Measurements from ENCODE around the gene GCGR. TPM values are rescaled to one million over a fixed set of nuclear protein-coding genes. Genes with fewer than 3 reads are reported as not detected.

The GCGR gene
- total and polyA plus RNA-seq, 10 of the 15 experiments (the other 5 are each of a cell fraction or from before 2014, with no cell fraction given): not detected

- Histone ChIP-seq H3K4me1 (ENCODE audit: control insufficient read depth, insufficient read depth, low read length) (no peaks in the 10 kb centered on the region), H4K20me1 (ENCODE audit: control insufficient read depth, insufficient read depth) (no peaks in the 10 kb centered on the region), H3K9me3 (replicated peaks; ENCODE audit: control insufficient read depth, insufficient read depth, low read length) (no peaks in the 10 kb centered on the region), H3K9ac (ENCODE audit: control insufficient read depth, insufficient read depth, low read length) (no peak overlapping the region), H3K27me3 (replicated peaks in 1 of 2; ENCODE audit: control insufficient read depth in 2 of 2, insufficient read depth in 2 of 2, low read length in 1 of 2) (peaks cover 1 to 4% of the 10 kb centered on the region in 2 experiments; a peak in 1 of 4 replicates), H3K36me3 (ENCODE audit: control insufficient read depth in 2 of 2, insufficient read depth in 2 of 2, low read length in 1 of 2) (no peaks in the 10 kb centered on the region), H3K27ac (ENCODE audit: control insufficient read depth, insufficient read depth) (no peak overlapping the region), H2AFZ (ENCODE audit: control insufficient read depth, low read depth, low read length) (no peak overlapping the region), H3K4me3 (no peak overlapping the region), H3K79me2 (ENCODE audit: control insufficient read depth, insufficient read depth, low read length) (no peaks in the 10 kb centered on the region), H3K4me2 (ENCODE audit: control insufficient read depth, insufficient read depth) (no peak overlapping the region)
- POLR2A ChIA-PET: no interaction called here
- DNase-seq (ENCODE audit: low read depth, low spot score) (no peak), FAIRE-seq (no peak), ATAC-seq (no peak)
- BruUV-seq (replicated peaks): no TSS peak
- CTCF ChIA-PET: no interaction called here
- in situ Hi-C loops (cut with MboI) (no loop called here), intact Hi-C loops (cut with micrococcal nuclease; ENCODE audit: unreplicated experiment) (no loop called here)
- SMC1A ChIA-PET (ENCODE audit: uncharacterized antibody, unreplicated experiment): no interaction called here
- RAD21 ChIA-PET (ENCODE audit: unreplicated experiment): no interaction called here
- 20% methylated on average over 40 of the region's 65 CpGs for WGBS (ENCODE audit: insufficient coverage, insufficient replicate concordance, low lambda C conversion rate, missing lambda C conversion rate)
- TF ChIP-seq TCF3 (IDR thresholded peaks at IDR 0.05; ENCODE audit: borderline replicate concordance, insufficient read depth, low read depth, low read length) (no peak), PML (IDR thresholded peaks at IDR 0.05; ENCODE audit: low read length) (no peak), E4F1 (IDR thresholded peaks at IDR 0.05; ENCODE audit: borderline replicate concordance, partially characterized antibody) (no peak), NFYA (IDR thresholded peaks at IDR 0.05; ENCODE audit: borderline replicate concordance, low read depth, low read length) (no peak), CTCF (IDR thresholded peaks at IDR 0.05 in 2 of 3, conservative IDR thresholded peaks at IDR 0.05 in 1 of 3; ENCODE audit: control insufficient read depth in 2 of 3, extremely low read depth in 1 of 3, insufficient read depth in 1 of 3, low read depth in 3 of 3, low read length in 3 of 3) (no peak)
- TF ChIP-seq, protein P1, sequence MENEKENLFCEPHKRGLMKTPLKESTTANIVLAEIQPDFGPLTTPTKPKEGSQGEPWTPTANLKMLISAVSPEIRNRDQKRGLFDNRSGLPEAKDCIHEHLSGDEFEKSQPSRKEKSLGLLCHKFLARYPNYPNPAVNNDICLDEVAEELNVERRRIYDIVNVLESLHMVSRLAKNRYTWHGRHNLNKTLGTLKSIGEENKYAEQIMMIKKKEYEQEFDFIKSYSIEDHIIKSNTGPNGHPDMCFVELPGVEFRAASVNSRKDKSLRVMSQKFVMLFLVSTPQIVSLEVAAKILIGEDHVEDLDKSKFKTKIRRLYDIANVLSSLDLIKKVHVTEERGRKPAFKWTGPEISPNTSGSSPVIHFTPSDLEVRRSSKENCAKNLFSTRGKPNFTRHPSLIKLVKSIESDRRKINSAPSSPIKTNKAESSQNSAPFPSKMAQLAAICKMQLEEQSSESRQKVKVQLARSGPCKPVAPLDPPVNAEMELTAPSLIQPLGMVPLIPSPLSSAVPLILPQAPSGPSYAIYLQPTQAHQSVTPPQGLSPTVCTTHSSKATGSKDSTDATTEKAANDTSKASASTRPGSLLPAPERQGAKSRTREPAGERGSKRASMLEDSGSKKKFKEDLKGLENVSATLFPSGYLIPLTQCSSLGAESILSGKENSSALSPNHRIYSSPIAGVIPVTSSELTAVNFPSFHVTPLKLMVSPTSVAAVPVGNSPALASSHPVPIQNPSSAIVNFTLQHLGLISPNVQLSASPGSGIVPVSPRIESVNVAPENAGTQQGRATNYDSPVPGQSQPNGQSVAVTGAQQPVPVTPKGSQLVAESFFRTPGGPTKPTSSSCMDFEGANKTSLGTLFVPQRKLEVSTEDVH (IDR thresholded peaks at IDR 0.05; ENCODE audit: low read depth, partially characterized antibody): no peak
- TF ChIP-seq, protein P2, sequence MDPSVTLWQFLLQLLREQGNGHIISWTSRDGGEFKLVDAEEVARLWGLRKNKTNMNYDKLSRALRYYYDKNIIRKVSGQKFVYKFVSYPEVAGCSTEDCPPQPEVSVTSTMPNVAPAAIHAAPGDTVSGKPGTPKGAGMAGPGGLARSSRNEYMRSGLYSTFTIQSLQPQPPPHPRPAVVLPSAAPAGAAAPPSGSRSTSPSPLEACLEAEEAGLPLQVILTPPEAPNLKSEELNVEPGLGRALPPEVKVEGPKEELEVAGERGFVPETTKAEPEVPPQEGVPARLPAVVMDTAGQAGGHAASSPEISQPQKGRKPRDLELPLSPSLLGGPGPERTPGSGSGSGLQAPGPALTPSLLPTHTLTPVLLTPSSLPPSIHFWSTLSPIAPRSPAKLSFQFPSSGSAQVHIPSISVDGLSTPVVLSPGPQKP (IDR thresholded peaks at IDR 0.05; ENCODE audit: low read depth, low read length): no peak
- TF ChIP-seq, protein P3, sequence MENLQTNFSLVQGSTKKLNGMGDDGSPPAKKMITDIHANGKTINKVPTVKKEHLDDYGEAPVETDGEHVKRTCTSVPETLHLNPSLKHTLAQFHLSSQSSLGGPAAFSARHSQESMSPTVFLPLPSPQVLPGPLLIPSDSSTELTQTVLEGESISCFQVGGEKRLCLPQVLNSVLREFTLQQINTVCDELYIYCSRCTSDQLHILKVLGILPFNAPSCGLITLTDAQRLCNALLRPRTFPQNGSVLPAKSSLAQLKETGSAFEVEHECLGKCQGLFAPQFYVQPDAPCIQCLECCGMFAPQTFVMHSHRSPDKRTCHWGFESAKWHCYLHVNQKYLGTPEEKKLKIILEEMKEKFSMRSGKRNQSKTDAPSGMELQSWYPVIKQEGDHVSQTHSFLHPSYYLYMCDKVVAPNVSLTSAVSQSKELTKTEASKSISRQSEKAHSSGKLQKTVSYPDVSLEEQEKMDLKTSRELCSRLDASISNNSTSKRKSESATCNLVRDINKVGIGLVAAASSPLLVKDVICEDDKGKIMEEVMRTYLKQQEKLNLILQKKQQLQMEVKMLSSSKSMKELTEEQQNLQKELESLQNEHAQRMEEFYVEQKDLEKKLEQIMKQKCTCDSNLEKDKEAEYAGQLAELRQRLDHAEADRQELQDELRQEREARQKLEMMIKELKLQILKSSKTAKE (IDR thresholded peaks at IDR 0.05; ENCODE audit: low read depth, poor library complexity, severe bottlenecking): no peak
Measured at GRCh38 chr17:81804559-81805399, 829 bp downstream of the GCGR start.
